IMR-90 (cell line): ENCODE measurements around the gene TIMM8A. TPM values are rescaled to one million over a fixed set of nuclear protein-coding genes. Genes with fewer than 3 reads are reported as not detected.

Experiments used
- ATAC-seq: fragments of 200-7000 bp; cut with Tn5 transposase; 2 replicates; pipeline ENCODE4 v1.9.1; 2020; ENCODE audit warnings: low read depth, mild to moderate bottlenecking, moderate library complexity
- BruUV-seq: library from RNA; stranded (reverse); fragments of 400-500 nt; replicated peaks from 2 replicates; lab custom pipeline; 2021; lab: Mats Ljungman, UMichigan
- CTCF ChIA-PET: fragments of 300-600 bp; formaldehyde crosslinking; extraction: SDS; loops from one replicate; lab custom pipeline; 2021; ENCODE audit warnings: antibody characterized with exemption; lab: Yijun Ruan, JAX
- POLR2A ChIA-PET: fragments of 300-600 bp; sonication (Branson Sonifier 250); formaldehyde crosslinking; loops from one replicate; lab custom pipeline; 2022; ENCODE audit warnings: antibody characterized with exemption; ENCODE audit not compliant: unreplicated experiment; lab: Charles Lee
- DNase-seq: peaks from one replicate; pipeline ENCODE4 v3.0.0; 2013
- H2AFZ ChIP-seq: replicated peaks from 2 replicates; pipeline ENCODE3; 2013; ENCODE audit warnings: low read length, mild to moderate bottlenecking; ENCODE audit not compliant: poor library complexity
- H2AK5ac ChIP-seq: 2 replicates; pipeline ENCODE4 v1.6.1; 2013; ENCODE audit warnings: low read depth, low read length, inconsistent platforms
- H2AK9ac ChIP-seq: replicated peaks from 2 replicates; pipeline ENCODE3; 2013; ENCODE audit warnings: mild to moderate bottlenecking, low read depth, low read length, moderate library complexity; ENCODE audit not compliant: poor library complexity
- H2BK120ac ChIP-seq: 2 replicates; pipeline ENCODE4 v1.6.1; 2013; ENCODE audit warnings: low read depth, low read length, inconsistent platforms
- H2BK15ac ChIP-seq: 3 replicates; pipeline ENCODE4 v1.6.1; 2013; ENCODE audit warnings: low read depth, low read length, inconsistent platforms
- H2BK20ac ChIP-seq: 2 replicates; pipeline ENCODE4 v1.6.1; 2013; ENCODE audit warnings: low read depth, mild to moderate bottlenecking, inconsistent platforms, low read length, moderate library complexity
- H2BK5ac ChIP-seq: 2 replicates; pipeline ENCODE4 v1.6.1; 2013; ENCODE audit warnings: mild to moderate bottlenecking, low read depth, low read length, inconsistent platforms; ENCODE audit not compliant: poor library complexity, severe bottlenecking
- H3K14ac ChIP-seq: replicated peaks from 2 replicates; pipeline ENCODE4 v1.6.1; 2013; ENCODE audit warnings: low read depth, low read length, inconsistent platforms
- H3K18ac ChIP-seq: 2 replicates; pipeline ENCODE4 v1.6.1; 2013; ENCODE audit warnings: low read depth, low read length, control low read depth
- H3K23ac ChIP-seq: 2 replicates; pipeline ENCODE4 v1.6.1; 2013; ENCODE audit warnings: low read depth, low read length, inconsistent platforms
- H3K27ac ChIP-seq: 2 replicates; pipeline ENCODE4 v1.5.1; 2013; ENCODE audit warnings: mild to moderate bottlenecking, control low read depth, low read length; ENCODE audit not compliant: insufficient read depth
- H3K27me3 ChIP-seq: 2 replicates; pipeline ENCODE4 v1.6.1; 2013; ENCODE audit warnings: low read length; ENCODE audit not compliant: control insufficient read depth, insufficient read depth
- H3K36me3 ChIP-seq: 2 replicates; pipeline ENCODE4 v1.6.1; 2013; ENCODE audit warnings: low read length, mixed read lengths; ENCODE audit not compliant: control insufficient read depth, insufficient read depth
- H3K4ac ChIP-seq: 2 replicates; pipeline ENCODE4 v1.6.1; 2013; ENCODE audit warnings: low read depth, low read length, inconsistent platforms
- H3K4me1 ChIP-seq: 2 replicates; pipeline ENCODE4 v1.6.1; 2013; ENCODE audit warnings: low read length, mixed read lengths; ENCODE audit not compliant: control insufficient read depth, insufficient read depth
- H3K4me2 ChIP-seq: 2 replicates; pipeline ENCODE4 v1.6.1; 2013; ENCODE audit warnings: low read depth, mild to moderate bottlenecking, control low read depth, low read length, moderate library complexity
- H3K4me3 ChIP-seq: 2 replicates; pipeline ENCODE4 v1.5.1; 2013; ENCODE audit warnings: low read depth, mild to moderate bottlenecking, control low read depth, low read length, moderate library complexity; ENCODE audit not compliant: insufficient read depth
- H3K56ac ChIP-seq: 2 replicates; pipeline ENCODE4 v1.6.1; 2013; ENCODE audit warnings: low read length, inconsistent platforms; ENCODE audit not compliant: insufficient read depth; ENCODE audit errors: extremely low read depth
- H3K79me1 ChIP-seq, 2 experiments: 2 replicates each; pipeline ENCODE4 v1.6.1; 2013; ENCODE audit warnings: low read length in 2 of 2, inconsistent platforms in 1 of 2, low read depth in 1 of 2
- H3K9ac ChIP-seq: 2 replicates; pipeline ENCODE4 v1.6.1; 2013; ENCODE audit warnings: low read depth, low read length, control low read depth
- H3K9me1 ChIP-seq: 2 replicates; pipeline ENCODE4 v1.6.1; 2013; ENCODE audit warnings: low read length, inconsistent platforms; ENCODE audit not compliant: insufficient read depth
- H3K9me3 ChIP-seq: 2 replicates; pipeline ENCODE4 v1.6.1; 2013; ENCODE audit warnings: low read length; ENCODE audit not compliant: control insufficient read depth, insufficient read depth
- H4K20me1 ChIP-seq: 2 replicates; pipeline ENCODE4 v1.6.1; 2013; ENCODE audit warnings: low read length, inconsistent platforms; ENCODE audit not compliant: insufficient read depth
- H4K5ac ChIP-seq: 2 replicates; pipeline ENCODE4 v1.6.1; 2013; ENCODE audit warnings: mild to moderate bottlenecking, low read depth, low read length, control low read depth
- H4K8ac ChIP-seq, 2 experiments: 2 replicates each; pipeline ENCODE4 v1.6.1; 2013; ENCODE audit warnings: low read depth in 2 of 2, low read length in 2 of 2, control low read depth in 1 of 2, inconsistent platforms in 1 of 2
- H4K91ac ChIP-seq: 2 replicates; pipeline ENCODE4 v1.6.1; 2013; ENCODE audit warnings: low read depth, low read length, inconsistent platforms; ENCODE audit not compliant: insufficient read depth
- CEBPB ChIP-seq: IDR thresholded peaks from 2 replicates; pipeline ENCODE4 v1.6.1; 2012; ENCODE audit warnings: low read depth, low read length, improper control_type of control experiment
- POLR2A ChIP-seq: IDR thresholded peaks from 2 replicates; pipeline ENCODE4 v1.6.1; 2012; ENCODE audit warnings: mild to moderate bottlenecking, low read depth, low read length
- WGBS, 2 experiments: methylation state at CpG; one replicate each; pipeline versions ENCODE4 v1.1.5 to v1.1.7; 2013; ENCODE audit warnings: missing lambda C conversion rate in 2 of 2; ENCODE audit not compliant: insufficient read length in 1 of 2; ENCODE audit errors: extremely low coverage in 2 of 2; 5-methylcytosine and 5-hydroxymethylcytosine counted together
- dilution Hi-C: fragments of 300-500 bp; cut with HindIII; formaldehyde crosslinking; loops from one replicate; pipeline ENCODE4 v1.14.3; 2018; ENCODE audit warnings: low sequenced_read_pairs; ENCODE audit not compliant: unreplicated experiment
- in situ Hi-C: fragments of 300-500 bp; cut with MboI; formaldehyde crosslinking; loops from 3 replicates; pipeline ENCODE4 v1.14.3; 2019; ENCODE audit warnings: low sequenced_read_pairs, inconsistent platforms, mixed read lengths
- intact Hi-C: fragments of 100-400 bp; cut with micrococcal nuclease; formaldehyde crosslinking; loops from 2 replicates; pipeline ENCODE4 v1.10.0; 2022
- polyA plus RNA-seq, 3 experiments: library from polyadenylated mRNA; depleted of rRNA; stranded (reverse); fragments of >200 nt; gene quantifications; 2 replicates each; pipeline ENCODE4 v1.2.3, GENCODE V29; 2012; ENCODE audit warnings: low replicate concordance in 1 of 3
- total RNA-seq: library from RNA; depleted of rRNA; stranded (reverse); fragments of >200 nt; gene quantifications from 2 replicates; pipeline ENCODE4 v1.2.3, GENCODE V29; 2012

Gene TIMM8A
- total and polyA plus RNA-seq, 2 of the 4 experiments (the other 2 are of a cell fraction): 2.2 to 11.6 TPM

GRCh38 chrX:101383679-101384205, 35.2 kb upstream of the TIMM8A start:
- Histone ChIP-seq H3K14ac (no peak overlapping the region), H3K23ac (no peak overlapping the region), H2AFZ (peak overlapping the region; percentile 43), H3K9me3 (no peaks in the 10 kb centered on the region), H4K5ac (no peak overlapping the region), H2BK5ac (no peak overlapping the region), H2BK120ac (no peak overlapping the region), H3K36me3 (no peaks in the 10 kb centered on the region), H2AK9ac (no peak overlapping the region), H3K56ac (no peak overlapping the region), H3K4me2 (no peak overlapping the region), H4K8ac (no peak overlapping the region), H3K4ac (no peak overlapping the region), H3K27me3 (peaks cover 15% of the 10 kb centered on the region), H3K18ac (no peak overlapping the region), H2AK5ac (no peak overlapping the region), H2BK15ac (no peak overlapping the region), H3K27ac (no peak overlapping the region), H4K91ac (no peak overlapping the region), H4K20me1 (no peaks in the 10 kb centered on the region), H3K4me3 (no peak overlapping the region), H2BK20ac (no peak overlapping the region), H3K79me1 (no peaks in the 10 kb centered on the region), H3K9ac (no peak overlapping the region), H3K9me1 (no peaks in the 10 kb centered on the region), H3K4me1 (no peaks in the 10 kb centered on the region)
- no peak for ATAC-seq
- intact Hi-C loops (no loop called here), in situ Hi-C loops (no loop called here), dilution Hi-C loops (no loop called here)
- no TSS peak for BruUV-seq
- ChIA-PET POLR2A (no interaction called here), CTCF (no interaction called here)
- WGBS, 2 experiments: no CpG with 5 or more reads among the region's 4 CpGs
- DNase-seq: no peak
- TF ChIP-seq CEBPB: no peak
- TF ChIP-seq POLR2A: no peak
